Trophoblast cell (in vitro differentiated cells and primary cell): ENCODE data around the gene BCOR.

Source experiments
- DNase-seq, 2 donors: peaks; one replicate each; pipeline ENCODE4 v3.0.0-alpha.2; 2016
- H2AFZ ChIP-seq: 2 replicates; pipeline ENCODE4 v1.6.1; 2013; ENCODE audit warnings: low read length, moderate library complexity, mild to moderate bottlenecking; ENCODE audit not compliant: insufficient read depth, poor library complexity
- H2AK5ac ChIP-seq: 2 replicates; pipeline ENCODE4 v1.6.1; 2013; ENCODE audit warnings: mild to moderate bottlenecking, low read length
- H2BK120ac ChIP-seq: 2 replicates; pipeline ENCODE4 v1.6.1; 2013; ENCODE audit warnings: low read length, mild to moderate bottlenecking, moderate library complexity; ENCODE audit not compliant: insufficient read depth, poor library complexity
- H2BK12ac ChIP-seq: 2 replicates; pipeline ENCODE4 v1.6.1; 2013; ENCODE audit warnings: mild to moderate bottlenecking, low read length, moderate library complexity
- H2BK5ac ChIP-seq: 2 replicates; pipeline ENCODE4 v1.6.1; 2013; ENCODE audit warnings: low read length, low read depth, moderate library complexity, mild to moderate bottlenecking; ENCODE audit not compliant: poor library complexity
- H3K14ac ChIP-seq: 2 replicates; pipeline ENCODE4 v1.6.1; 2013; ENCODE audit warnings: mild to moderate bottlenecking, low read length
- H3K18ac ChIP-seq: 2 replicates; pipeline ENCODE4 v1.6.1; 2013; ENCODE audit warnings: mild to moderate bottlenecking, low read length
- H3K23ac ChIP-seq: 2 replicates; pipeline ENCODE4 v1.6.1; 2013; ENCODE audit warnings: low read length
- H3K27ac ChIP-seq: 2 replicates; pipeline ENCODE4 v1.5.1; 2013; ENCODE audit warnings: low read depth, mild to moderate bottlenecking, inconsistent platforms, low read length, moderate library complexity
- H3K27me3 ChIP-seq: 2 replicates; pipeline ENCODE4 v1.6.1; 2013; ENCODE audit warnings: inconsistent platforms, mild to moderate bottlenecking, low read length, moderate library complexity; ENCODE audit not compliant: insufficient read depth
- H3K36me3 ChIP-seq, 2 experiments: 1 replicate in 1 of 2; 2 replicates in 1 of 2; pipeline ENCODE4 v1.6.1; 2013; ENCODE audit warnings: low read length in 2 of 2, mild to moderate bottlenecking in 2 of 2, moderate library complexity in 1 of 2; ENCODE audit not compliant: insufficient read depth in 2 of 2, control insufficient read depth in 1 of 2
- H3K4ac ChIP-seq: 2 replicates; pipeline ENCODE4 v1.6.1; 2013; ENCODE audit warnings: low read depth, mild to moderate bottlenecking, low read length, moderate library complexity
- H3K4me1 ChIP-seq, 2 experiments: 1 replicate in 1 of 2; 2 replicates in 1 of 2; pipeline ENCODE4 v1.6.1; 2013; ENCODE audit warnings: low read length in 2 of 2, mild to moderate bottlenecking in 2 of 2, moderate library complexity in 1 of 2; ENCODE audit not compliant: insufficient read depth in 2 of 2, control insufficient read depth in 1 of 2
- H3K4me2 ChIP-seq: 2 replicates; pipeline ENCODE4 v1.6.1; 2013; ENCODE audit warnings: inconsistent platforms, mild to moderate bottlenecking, low read length, moderate library complexity
- H3K4me3 ChIP-seq: 2 replicates; pipeline ENCODE4 v1.5.1; 2013; ENCODE audit warnings: mild to moderate bottlenecking, low read depth, low read length, inconsistent platforms
- H3K79me1 ChIP-seq: one replicate; pipeline ENCODE4 v1.6.1; 2013; ENCODE audit warnings: low read length
- H3K79me2 ChIP-seq: 2 replicates; pipeline ENCODE4 v1.6.1; 2013; ENCODE audit warnings: low read length, mild to moderate bottlenecking; ENCODE audit not compliant: control insufficient read depth, insufficient read depth, poor library complexity
- H3K9ac ChIP-seq: 2 replicates; pipeline ENCODE4 v1.6.1; 2013; ENCODE audit warnings: mild to moderate bottlenecking, low read length
- H3K9me3 ChIP-seq: 2 replicates; pipeline ENCODE4 v1.6.1; 2013; ENCODE audit warnings: low read depth, mild to moderate bottlenecking, control low read depth, inconsistent platforms, low read length; ENCODE audit not compliant: insufficient read depth
- H4K12ac ChIP-seq: 2 replicates; pipeline ENCODE4 v1.6.1; 2013; ENCODE audit warnings: low read depth, mild to moderate bottlenecking, low read length, moderate library complexity
- H4K8ac ChIP-seq: 2 replicates; pipeline ENCODE4 v1.6.1; 2013; ENCODE audit warnings: low read depth, mild to moderate bottlenecking, low read length, moderate library complexity
- H4K91ac ChIP-seq: one replicate; pipeline ENCODE4 v1.6.1; 2013; ENCODE audit warnings: low read depth, mild to moderate bottlenecking, low read length, moderate library complexity
- WGBS: extraction: QIAGEN DNeasy Blood & Tissue Kit; methylation state at CpG from one replicate; pipeline ENCODE4 v1.1.7; 2013; ENCODE audit warnings: missing lambda C conversion rate; ENCODE audit not compliant: insufficient read length, insufficient coverage; ENCODE audit errors: extremely low coverage; 5-methylcytosine and 5-hydroxymethylcytosine counted together

The BCOR gene

GRCh38 chrX:40003428-40004245 is 94.1 kb downstream of the BCOR start:
- H2BK12ac ChIP-seq, result no peak overlapping the region
- no peak overlapping the region for H2BK120ac ChIP-seq
- H3K4ac ChIP-seq, result no peak overlapping the region
- no peak overlapping the region for H3K14ac ChIP-seq
- no peak overlapping the region for H3K9ac ChIP-seq
- no peak overlapping the region for H3K23ac ChIP-seq
- H4K91ac ChIP-seq, result no peak overlapping the region
- DNase-seq, result no peak
- H3K27ac ChIP-seq, result no peak overlapping the region
- H3K79me1 ChIP-seq, result peaks cover 5% of the 10 kb centered on the region
- H3K27me3 ChIP-seq, result peaks cover 22% of the 10 kb centered on the region
- H2AK5ac ChIP-seq, result no peak overlapping the region
- no peak overlapping the region for H4K8ac ChIP-seq
- H4K12ac ChIP-seq, result no peak overlapping the region
- H3K79me2 ChIP-seq, result no peaks in the 10 kb centered on the region
- H3K9me3 ChIP-seq, result peaks cover 3% of the 10 kb centered on the region
- no peak overlapping the region for H2BK5ac ChIP-seq
- no CpG with 5 or more reads among the region's 8 CpGs for WGBS
- no peak overlapping the region for H3K4me2 ChIP-seq
- no peak overlapping the region for H2AFZ ChIP-seq
- H3K36me3 ChIP-seq, result no peaks in the 10 kb centered on the region
- no peak overlapping the region for H3K18ac ChIP-seq
- no peak overlapping the region for H3K4me3 ChIP-seq
- peaks cover 15 to 17% of the 10 kb centered on the region in 2 experiments for H3K4me1 ChIP-seq

- no CpG with 5 or more reads among the region's 4 CpGs for WGBS
- peaks cover 5% of the 10 kb centered on the region for H3K79me1 ChIP-seq
These were observed 94.7 kb downstream of the BCOR start for GRCh38 chrX:40003071-40003427.

More at GRCh38 chrX:40003071-40003427, 94.7 kb downstream of the BCOR start:
- Histone ChIP-seq H3K23ac (no peak overlapping the region), H3K36me3 (no peaks in the 10 kb centered on the region), H3K4me3 (no peak overlapping the region), H4K8ac (no peak overlapping the region), H3K9ac (no peak overlapping the region), H3K4ac (no peak overlapping the region), H2BK120ac (no peak overlapping the region), H3K4me2 (no peak overlapping the region), H2BK5ac (no peak overlapping the region), H3K4me1 (peaks cover 15 to 16% of the 10 kb centered on the region in 2 experiments), H3K79me2 (no peaks in the 10 kb centered on the region), H3K9me3 (peaks cover 3% of the 10 kb centered on the region), H4K12ac (no peak overlapping the region), H3K27ac (no peak overlapping the region), H4K91ac (no peak overlapping the region), H3K18ac (no peak overlapping the region), H3K27me3 (peaks cover 20% of the 10 kb centered on the region), H2BK12ac (no peak overlapping the region), H3K14ac (no peak overlapping the region), H2AK5ac (no peak overlapping the region), H2AFZ (no peak overlapping the region)
- DNase-seq, result no peak
